Kidney epithelial cell (primary cell): ENCODE measurements around the gene BORA. TPM values are rescaled to one million over a fixed set of nuclear protein-coding genes. Genes with fewer than 3 reads are reported as not detected.

Source experiments
- DNase-seq: peaks from one replicate; pipeline ENCODE4 v3.0.0-alpha.2; 2010; ENCODE audit warnings: low read depth
- H3K27me3 ChIP-seq: 2 replicates; pipeline ENCODE4 v1.6.0; 2011; ENCODE audit warnings: low read length; ENCODE audit not compliant: control insufficient read depth, insufficient read depth
- H3K36me3 ChIP-seq: 2 replicates; pipeline ENCODE4 v1.5.1; 2011; ENCODE audit warnings: low read length; ENCODE audit not compliant: control insufficient read depth, insufficient read depth
- H3K4me3 ChIP-seq: 2 replicates; pipeline ENCODE4 v1.5.1; 2011; ENCODE audit warnings: low read depth, mild to moderate bottlenecking, control low read depth, low read length
- total RNA-seq: library from RNA; depleted of rRNA; stranded (reverse); fragments of >200 nt; gene quantifications from 2 replicates; pipeline ENCODE4 v1.2.3, GENCODE V29; 2015
- TF ChIP-seq, protein P1 (sequence below): IDR thresholded peaks from 2 replicates; pipeline ENCODE4 v1.5.1; 2011; ENCODE audit warnings: mild to moderate bottlenecking, moderate library complexity, low read length, control low read depth, inconsistent platforms; ENCODE audit not compliant: insufficient read depth, poor library complexity, severe bottlenecking

BORA gene
- total RNA-seq, 1 donor from 2014 or later = 4.4 TPM

DNA sequence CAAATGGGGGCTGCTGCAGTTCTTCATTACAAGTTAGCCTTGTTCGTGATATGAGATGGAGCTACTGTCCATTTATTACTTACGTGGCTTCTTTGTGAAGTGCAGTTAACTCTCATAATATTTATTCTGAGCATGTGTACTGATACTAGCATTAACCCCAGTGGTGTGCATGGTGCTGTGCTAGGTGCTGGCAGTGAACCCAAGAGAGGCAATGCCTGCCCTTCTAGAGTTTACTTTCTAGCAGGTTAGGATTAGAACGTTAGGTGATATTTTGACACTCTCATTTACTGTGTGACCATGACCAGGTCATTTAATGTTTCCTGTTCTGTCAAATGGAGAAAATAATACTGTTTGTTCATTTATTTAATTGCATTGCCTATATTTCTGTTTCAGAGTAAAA, 71.1 kb downstream of the BORA start:
- TF ChIP-seq, protein P1, sequence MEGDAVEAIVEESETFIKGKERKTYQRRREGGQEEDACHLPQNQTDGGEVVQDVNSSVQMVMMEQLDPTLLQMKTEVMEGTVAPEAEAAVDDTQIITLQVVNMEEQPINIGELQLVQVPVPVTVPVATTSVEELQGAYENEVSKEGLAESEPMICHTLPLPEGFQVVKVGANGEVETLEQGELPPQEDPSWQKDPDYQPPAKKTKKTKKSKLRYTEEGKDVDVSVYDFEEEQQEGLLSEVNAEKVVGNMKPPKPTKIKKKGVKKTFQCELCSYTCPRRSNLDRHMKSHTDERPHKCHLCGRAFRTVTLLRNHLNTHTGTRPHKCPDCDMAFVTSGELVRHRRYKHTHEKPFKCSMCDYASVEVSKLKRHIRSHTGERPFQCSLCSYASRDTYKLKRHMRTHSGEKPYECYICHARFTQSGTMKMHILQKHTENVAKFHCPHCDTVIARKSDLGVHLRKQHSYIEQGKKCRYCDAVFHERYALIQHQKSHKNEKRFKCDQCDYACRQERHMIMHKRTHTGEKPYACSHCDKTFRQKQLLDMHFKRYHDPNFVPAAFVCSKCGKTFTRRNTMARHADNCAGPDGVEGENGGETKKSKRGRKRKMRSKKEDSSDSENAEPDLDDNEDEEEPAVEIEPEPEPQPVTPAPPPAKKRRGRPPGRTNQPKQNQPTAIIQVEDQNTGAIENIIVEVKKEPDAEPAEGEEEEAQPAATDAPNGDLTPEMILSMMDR = no peak
- Histone ChIP-seq H3K4me3 (no peak overlapping the region), H3K36me3 (no peaks in the 10 kb centered on the region), H3K27me3 (no peaks in the 10 kb centered on the region)
- no peak for DNase-seq

DNA sequence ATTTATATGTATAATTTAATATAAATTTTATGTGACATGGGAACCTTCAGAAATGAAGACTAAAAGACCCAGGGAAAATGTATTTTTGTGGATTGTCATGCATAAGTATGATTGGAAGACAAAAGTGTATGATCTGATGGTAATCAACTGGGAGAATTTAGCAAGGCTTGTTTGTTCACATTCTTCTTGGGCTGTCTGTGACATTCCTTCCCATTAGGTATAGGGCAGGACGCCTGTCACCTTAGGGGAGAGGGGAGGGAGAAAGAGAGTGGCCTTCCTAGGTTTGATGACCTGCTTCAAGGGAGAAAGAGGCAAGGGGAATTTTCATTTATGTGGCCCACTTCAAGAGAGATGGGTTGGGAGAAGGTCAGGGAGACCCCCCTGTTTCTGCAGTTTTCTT, 76.6 kb downstream of the BORA start:
- DNase-seq = no peak
- no peaks in the 10 kb centered on the region for H3K36me3 ChIP-seq
- TF ChIP-seq, protein P1 = no peak

More for the DNA sequence above, 76.6 kb downstream of the BORA start:
- no peaks in the 10 kb centered on the region for H3K27me3 ChIP-seq
- H3K4me3 ChIP-seq = no peak overlapping the region

Other genes with a start within 250 kb of the BORA start
- gene MZT1, start 294 bp upstream of the BORA start, total RNA-seq = 12.7 and 18.0 TPM in 2 replicates
- gene DIS3, start 54.0 kb downstream of the BORA start, total RNA-seq = 37.0 and 39.4 TPM in 2 replicates
- 12.2 and 17.0 TPM in 2 replicates for gene PIBF1, start 54.2 kb downstream of the BORA start, total RNA-seq